ENCODE measurements around the gene TEC. TPM values are rescaled to one million over a fixed set of nuclear protein-coding genes. Genes with fewer than 3 reads are reported as not detected.

Gene TEC
- total and polyA plus RNA-seq, 9 of the 15 experiments (the other 6 are each of a cell fraction or from before 2014, with no cell fraction given), result 5.3 to 14.7 (median 8.8) TPM

- no peak for TF ChIP-seq ZNF407 (IDR thresholded peaks at IDR 0.05; ENCODE audit: low read depth)
- no peak for TF ChIP-seq ZNF695 (CRISPR knock-in tag; IDR thresholded peaks at IDR 0.05)
- TF ChIP-seq XRCC3 (IDR thresholded peaks at IDR 0.05), result no peak
- no peak for TF ChIP-seq ELF2 (CRISPR knock-in tag; IDR thresholded peaks at IDR 0.05)
Measured at GRCh38 chr4:48156423-48156822, 113.2 kb downstream of the TEC start (continued).

Data from K562 (cell line).